Ascending aorta (tissue), 2 donors: Measurements from ENCODE around the gene ADORA1. TPM values are rescaled to one million over a fixed set of nuclear protein-coding genes. Genes with fewer than 3 reads are reported as not detected.

Experiments used
- DNase-seq, 2 donors: peaks; one replicate each; pipeline ENCODE4 v3.0.0-alpha.2; 2019; ENCODE audit warnings: low spot score in 2 of 2
- H3K27ac ChIP-seq, 2 donors: fragments of 200-600 bp; sonication (generic); one replicate each; pipeline ENCODE4 v1.5.1; 2016 to 2017; ENCODE audit warnings: mild to moderate bottlenecking in 1 of 2
- H3K27me3 ChIP-seq: fragments of 200-600 bp; sonication (generic); one replicate; pipeline ENCODE4 v1.5.1; 2017
- H3K36me3 ChIP-seq, 2 donors: fragments of 200-600 bp; sonication (generic); one replicate each; pipeline ENCODE4 v1.5.1; 2016
- H3K4me1 ChIP-seq, 2 donors: fragments of 200-600 bp; sonication (generic); one replicate each; pipeline ENCODE4 v1.5.1; 2016 to 2017; ENCODE audit warnings: mild to moderate bottlenecking in 1 of 2
- H3K4me3 ChIP-seq, 2 donors: fragments of 200-600 bp; sonication (generic); one replicate each; pipeline ENCODE4 v1.5.1; 2016 to 2017; ENCODE audit warnings: mild to moderate bottlenecking in 1 of 2
- H3K9me3 ChIP-seq, 2 donors: fragments of 200-600 bp; sonication (generic); one replicate each; pipeline ENCODE4 v1.5.1; 2016
- CTCF ChIP-seq, 3 experiments: fragments of 200-600 bp in 2 of 3; fragments of 450-650 bp in 1 of 3; sonication (generic) in 2 of 3; IDR thresholded peaks; one replicate each; pipeline ENCODE4 v1.5.1; 2016 to 2019; ENCODE audit warnings: antibody characterized with exemption in 3 of 3, mild to moderate bottlenecking in 1 of 3, moderate library complexity in 1 of 3
- intact Hi-C: fragments of 100-400 bp; cut with DNase I; formaldehyde crosslinking; loops from one replicate; pipeline ENCODE4 v1.15.1; 2023
- total RNA-seq: library from RNA; depleted of rRNA; stranded (reverse); fragments of >200 nt; gene quantifications from one replicate; pipeline ENCODE4 v1.1.0, GENCODE V29; 2016

The ADORA1 gene
- total RNA-seq, 1 donor from 2014 or later, result 2.0 TPM

- H3K27ac ChIP-seq, result no peak overlapping the region
- no peak overlapping the region for H3K4me3 ChIP-seq
- H3K4me1 ChIP-seq, result no peaks in the 10 kb centered on the region
- H3K36me3 ChIP-seq, result no peaks in the 10 kb centered on the region
- intact Hi-C loops, result no loop called here
- H3K9me3 ChIP-seq, result no peaks in the 10 kb centered on the region
- no peak for TF ChIP-seq CTCF (IDR thresholded peaks at IDR 0.05)
- no peaks in the 10 kb centered on the region for H3K27me3 ChIP-seq
- DNase-seq, result no peak
These were observed 50.6 kb downstream of the ADORA1 start for GRCh38 chr1:203178083-203178482.

- no peaks in the 10 kb centered on the region for H3K4me1 ChIP-seq
- H3K36me3 ChIP-seq, result no peaks in the 10 kb centered on the region
- H3K27ac ChIP-seq, result no peak overlapping the region
- TF ChIP-seq CTCF (IDR thresholded peaks at IDR 0.05), result no peak
- no peaks in the 10 kb centered on the region for H3K9me3 ChIP-seq
- no peaks in the 10 kb centered on the region for H3K27me3 ChIP-seq
- DNase-seq, result no peak
- intact Hi-C loops, result no loop called here
- no peak overlapping the region for H3K4me3 ChIP-seq
These were observed 51.5 kb downstream of the ADORA1 start for GRCh38 chr1:203178821-203179666.

- TF ChIP-seq CTCF (IDR thresholded peaks at IDR 0.05), result no peak
- Histone ChIP-seq H3K27me3 (no peaks in the 10 kb centered on the region), H3K9me3 (no peaks in the 10 kb centered on the region), H3K4me3 (no peak overlapping the region), H3K27ac (no peak overlapping the region), H3K36me3 (no peaks in the 10 kb centered on the region), H3K4me1 (no peaks in the 10 kb centered on the region)
- intact Hi-C loops, result no loop called here
- no peak for DNase-seq
These were observed 52.1 kb downstream of the ADORA1 start for GRCh38 chr1:203179667-203180005.

GRCh38 chr1:203180611-203181330 lies 53.2 kb downstream of the ADORA1 start:
- DNase-seq, result no peak
- no peaks in the 10 kb centered on the region for H3K27me3 ChIP-seq
- no peaks in the 10 kb centered on the region for H3K9me3 ChIP-seq
- TF ChIP-seq CTCF (IDR thresholded peaks at IDR 0.05), result no peak
- H3K4me3 ChIP-seq, result no peak overlapping the region
- no peaks in the 10 kb centered on the region for H3K36me3 ChIP-seq
- H3K27ac ChIP-seq, result no peak overlapping the region
- intact Hi-C loops, result no loop called here
- H3K4me1 ChIP-seq, result no peaks in the 10 kb centered on the region

- no peak for TF ChIP-seq CTCF (IDR thresholded peaks at IDR 0.05)
- Histone ChIP-seq H3K4me3 (no peak overlapping the region), H3K9me3 (no peaks in the 10 kb centered on the region), H3K36me3 (no peaks in the 10 kb centered on the region), H3K27ac (no peak overlapping the region), H3K4me1 (no peaks in the 10 kb centered on the region), H3K27me3 (no peaks in the 10 kb centered on the region)
- DNase-seq, result no peak
- intact Hi-C loops, result no loop called here
These were observed 54.3 kb downstream of the ADORA1 start for GRCh38 chr1:203181586-203182386.
